WI38 (cell line): ENCODE measurements around the gene MRGPRG.

Experiments used
- H3K4me3 ChIP-seq: 2 replicates; pipeline ENCODE4 v1.5.1; 2011; ENCODE audit warnings: low read depth, mild to moderate bottlenecking, control low read depth, low read length
- CTCF ChIP-seq: IDR thresholded peaks from 2 replicates; pipeline ENCODE4 v1.5.1; 2012; ENCODE audit warnings: low read depth, mild to moderate bottlenecking, control low read depth, low read length

The MRGPRG gene

GRCh38 chr11:3207526-3208189 lies 11.0 kb downstream of the MRGPRG start:
- H3K4me3 ChIP-seq: no peak overlapping the region
- TF ChIP-seq CTCF: no peak

DNA sequence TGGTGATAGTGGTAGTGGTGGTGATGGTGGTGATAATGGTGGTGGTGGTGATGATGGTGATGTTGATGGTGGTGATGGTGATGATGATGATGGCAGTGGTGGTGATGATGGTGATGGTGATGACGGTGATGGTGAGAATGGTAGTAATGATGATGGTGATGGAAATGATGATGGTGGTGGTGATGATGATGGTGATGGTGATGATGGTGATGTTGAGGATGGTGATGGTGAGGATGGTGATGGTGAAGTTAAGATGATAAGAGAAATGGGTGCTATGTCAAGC lies 11.8 kb downstream of the MRGPRG start:
- H3K4me3 ChIP-seq: no peak overlapping the region
- TF ChIP-seq CTCF: no peak

GRCh38 chr11:3206156-3206921 lies 12.3 kb downstream of the MRGPRG start:
- no peak overlapping the region for H3K4me3 ChIP-seq
- TF ChIP-seq CTCF: no peak

DNA sequence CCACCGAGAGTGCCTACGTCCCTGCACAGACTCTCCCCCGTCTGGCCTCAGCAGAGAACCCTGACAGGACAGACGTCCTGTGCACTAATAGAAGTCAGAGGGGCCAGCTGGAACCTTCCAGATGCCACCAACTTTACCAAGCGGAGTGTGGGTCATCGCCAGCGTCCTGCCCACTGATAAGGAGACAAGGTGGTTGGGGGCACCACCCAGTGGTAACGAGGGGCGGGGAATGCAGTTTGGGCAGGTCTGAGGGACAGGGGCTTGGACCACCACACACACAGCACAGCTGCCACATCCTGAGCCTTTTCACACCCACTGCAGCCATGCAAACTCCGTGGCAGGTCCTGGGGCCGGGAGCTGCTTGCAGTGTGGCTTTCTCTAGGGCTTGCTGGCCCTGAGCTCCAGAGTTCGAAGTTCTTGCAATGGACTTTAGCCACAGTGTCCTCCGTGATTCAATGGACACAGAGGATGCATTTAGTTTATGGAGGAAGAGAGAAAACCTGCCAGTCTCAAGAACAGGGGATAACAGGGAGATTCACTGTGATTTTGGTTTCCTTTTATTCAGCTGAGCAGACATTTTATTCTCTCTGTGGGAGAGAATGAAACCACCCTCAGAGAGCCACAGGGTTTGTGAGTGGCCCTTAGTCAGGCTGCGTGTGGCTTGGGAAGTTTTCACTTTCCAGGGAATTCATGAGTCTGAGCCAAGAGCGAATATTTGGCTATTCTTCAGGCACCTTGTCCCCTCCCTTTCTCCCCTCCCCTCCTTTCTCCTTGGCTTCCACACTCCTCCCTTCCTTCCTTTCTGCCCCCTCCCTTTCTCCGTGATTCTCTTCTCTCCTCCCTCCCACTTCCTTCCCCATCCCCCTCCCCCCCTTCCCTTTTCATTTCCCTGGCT lies 13.1 kb downstream of the MRGPRG start:
- no peak overlapping the region for H3K4me3 ChIP-seq

GRCh38 chr11:3204141-3205015 lies 14.2 kb downstream of the MRGPRG start:
- no peak overlapping the region for H3K4me3 ChIP-seq
- no peak for TF ChIP-seq CTCF

More for the DNA sequence above, 13.1 kb downstream of the MRGPRG start:
- TF ChIP-seq CTCF: no peak

GRCh38 chr11:3203221-3204043 lies 15.2 kb downstream of the MRGPRG start:
- H3K4me3 ChIP-seq: no peak overlapping the region
- no peak for TF ChIP-seq CTCF
